Ureter (tissue), 1 donor: ENCODE data around the gene PPP1R27. TPM values are rescaled to one million over a fixed set of nuclear protein-coding genes. Genes with fewer than 3 reads are reported as not detected.
A peak's percentile ranks its signal among the peaks of the same experiment; 100 is the strongest.
"Not testable (repeated sequence)": the region's sequence is repeated elsewhere in the genome, so short reads cannot be mapped to it uniquely, and the experiment has no call there.

Experiments
- DNase-seq: peaks from one replicate; pipeline ENCODE4 v3.0.0-alpha.2; 2020; ENCODE audit warnings: low spot score
- total RNA-seq: library from RNA; stranded (reverse); gene quantifications from one replicate; pipeline ENCODE4 v1.2.4, GENCODE V29; 2023
- donor health status: DM: yes; HTN: yes; CAD: no.

PPP1R27 gene
- total RNA-seq, 1 donor from 2014 or later, result not detected

GRCh38 chr17:81841866-81842265 lies 7.0 kb upstream of the PPP1R27 start:
- DNase-seq, result no peak

GRCh38 chr17:81840826-81841778 lies 6.3 kb upstream of the PPP1R27 start:
- peak; percentile 85 for DNase-seq

GRCh38 chr17:81840059-81840458 lies 5.2 kb upstream of the PPP1R27 start:
- not testable (repeated sequence) for DNase-seq

- DNase-seq, result no peak
Measured at GRCh38 chr17:81839301-81839700, 4.5 kb upstream of the PPP1R27 start.

- no peak for DNase-seq
Measured at GRCh38 chr17:81838753-81839255, 4.0 kb upstream of the PPP1R27 start.

- DNase-seq, result no peak
Measured at GRCh38 chr17:81837641-81838040, 2.8 kb upstream of the PPP1R27 start.

GRCh38 chr17:81833921-81834830 lies 674 bp downstream of the PPP1R27 start:
- no peak for DNase-seq

GRCh38 chr17:81833160-81833920 lies 1.5 kb downstream of the PPP1R27 start, which contains the start of gene MCRIP1:
Gene MCRIP1, minus strand, starts transcription at chr17:81833291. Its CDS starts 8,785 bp downstream, at chr17:81824506.
- DNase-seq, result peak; percentile 95

- DNase-seq, result no peak
Measured at GRCh38 chr17:81832608-81833159, 2.2 kb downstream of the PPP1R27 start.

GRCh38 chr17:81831957-81832607 lies 2.8 kb downstream of the PPP1R27 start:
- DNase-seq, result no peak

- DNase-seq, result no peak
Measured at GRCh38 chr17:81831563-81831956, 3.3 kb downstream of the PPP1R27 start.

GRCh38 chr17:81829858-81830257 lies 5.0 kb downstream of the PPP1R27 start:
- DNase-seq, result no peak

- DNase-seq, result no peak
Measured at GRCh38 chr17:81828656-81829055, 6.2 kb downstream of the PPP1R27 start.

GRCh38 chr17:81825841-81826466 lies 8.9 kb downstream of the PPP1R27 start:
- no peak for DNase-seq

- DNase-seq, result no peak
Measured at GRCh38 chr17:81824595-81824994, 10.3 kb downstream of the PPP1R27 start.

GRCh38 chr17:81823820-81824550 lies 10.9 kb downstream of the PPP1R27 start:
- no peak for DNase-seq

GRCh38 chr17:81822996-81823819 lies 11.6 kb downstream of the PPP1R27 start:
- DNase-seq, result no peak

- no peak for DNase-seq
Measured at GRCh38 chr17:81822312-81822637, 12.6 kb downstream of the PPP1R27 start.
